Tibial artery (tissue), 4 donors: Measurements from ENCODE around the gene AFF3.

ENCODE experiments used
- DNase-seq, 2 donors: peaks; one replicate each; pipeline ENCODE4 v3.0.0-alpha.2; 2019
- H3K27ac ChIP-seq, 2 donors: fragments of 200-600 bp; sonication (generic) in 1 of 2; 1 replicate in 1 of 2; 2 replicates in 1 of 2; pipeline ENCODE4 v1.5.1; 2018 to 2019; ENCODE audit warnings: mild to moderate bottlenecking in 1 of 2
- H3K27me3 ChIP-seq, 2 donors: fragments of 200-600 bp; sonication (generic) in 1 of 2; one replicate each; pipeline versions ENCODE4 v1.5.1 to v1.6.0; 2016 to 2019
- H3K36me3 ChIP-seq, 3 donors: fragments of 200-600 bp; sonication (generic) in 2 of 3; one replicate each; pipeline ENCODE4 v1.5.1; 2016 to 2019; ENCODE audit warnings: mild to moderate bottlenecking in 2 of 3
- H3K4me1 ChIP-seq, 4 donors: fragments of 200-600 bp; sonication (generic) in 2 of 4; 1 replicate in 3 of 4; 2 replicates in 1 of 4; pipeline ENCODE4 v1.5.1; 2016 to 2019
- H3K4me3 ChIP-seq, 2 donors: fragments of 200-600 bp; sonication (generic) in 1 of 2; 1 replicate in 1 of 2; 2 replicates in 1 of 2; pipeline ENCODE4 v1.5.1; 2018 to 2019; ENCODE audit warnings: mild to moderate bottlenecking in 2 of 2
- H3K9me3 ChIP-seq, 3 donors: fragments of 200-600 bp; sonication (generic) in 1 of 3; one replicate each; pipeline ENCODE4 v1.5.1; 2016 to 2019
- intact Hi-C: fragments of 100-400 bp; cut with DNase I; formaldehyde crosslinking; loops from one replicate; pipeline ENCODE4 v1.15.0; 2023; ENCODE audit warnings: low total_unique reads
- TF ChIP-seq, protein P1 (sequence below), 2 experiments: fragments of 200-600 bp in 1 of 2; fragments of 450-650 bp in 1 of 2; IDR thresholded peaks; one replicate each; pipeline ENCODE4 v1.5.1; 2017 to 2019; ENCODE audit warnings: antibody characterized with exemption in 2 of 2, mild to moderate bottlenecking in 1 of 2, moderate library complexity in 1 of 2

Gene AFF3

DNA sequence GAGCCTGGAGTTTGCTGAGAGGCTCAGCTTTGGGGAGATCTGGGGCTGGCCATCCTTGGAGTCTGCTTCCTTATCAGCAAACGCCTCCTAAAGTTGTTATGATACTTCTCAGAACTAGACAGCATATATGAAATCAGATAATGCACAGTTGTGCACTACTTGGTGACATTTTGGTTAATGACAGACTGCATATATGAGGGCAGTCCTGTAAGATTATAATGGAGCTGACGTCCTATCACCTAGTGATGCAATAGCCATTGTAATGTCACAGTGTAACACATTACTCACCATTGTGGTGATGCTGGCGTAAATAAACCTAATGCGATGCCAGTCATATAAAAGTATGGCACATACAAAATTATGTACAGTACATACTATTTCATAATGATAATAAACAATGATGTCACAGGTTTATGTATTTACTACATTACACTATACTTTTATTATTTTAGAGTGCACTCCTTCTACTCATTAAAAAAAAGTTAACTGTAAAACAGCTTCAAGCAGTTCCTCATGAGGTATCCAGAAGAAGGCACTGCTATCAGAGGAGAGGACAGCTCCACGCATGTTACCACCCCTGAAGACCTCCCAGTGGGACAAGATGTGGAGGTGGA, 354.5 kb downstream of the AFF3 start:
- Histone ChIP-seq H3K27ac (no peak overlapping the region), H3K27me3 (no peaks in the 10 kb centered on the region), H3K4me3 (no peak overlapping the region), H3K9me3 (no peaks in the 10 kb centered on the region), H3K4me1 (no peaks in the 10 kb centered on the region), H3K36me3 (no peaks in the 10 kb centered on the region)
- TF ChIP-seq, protein P1, sequence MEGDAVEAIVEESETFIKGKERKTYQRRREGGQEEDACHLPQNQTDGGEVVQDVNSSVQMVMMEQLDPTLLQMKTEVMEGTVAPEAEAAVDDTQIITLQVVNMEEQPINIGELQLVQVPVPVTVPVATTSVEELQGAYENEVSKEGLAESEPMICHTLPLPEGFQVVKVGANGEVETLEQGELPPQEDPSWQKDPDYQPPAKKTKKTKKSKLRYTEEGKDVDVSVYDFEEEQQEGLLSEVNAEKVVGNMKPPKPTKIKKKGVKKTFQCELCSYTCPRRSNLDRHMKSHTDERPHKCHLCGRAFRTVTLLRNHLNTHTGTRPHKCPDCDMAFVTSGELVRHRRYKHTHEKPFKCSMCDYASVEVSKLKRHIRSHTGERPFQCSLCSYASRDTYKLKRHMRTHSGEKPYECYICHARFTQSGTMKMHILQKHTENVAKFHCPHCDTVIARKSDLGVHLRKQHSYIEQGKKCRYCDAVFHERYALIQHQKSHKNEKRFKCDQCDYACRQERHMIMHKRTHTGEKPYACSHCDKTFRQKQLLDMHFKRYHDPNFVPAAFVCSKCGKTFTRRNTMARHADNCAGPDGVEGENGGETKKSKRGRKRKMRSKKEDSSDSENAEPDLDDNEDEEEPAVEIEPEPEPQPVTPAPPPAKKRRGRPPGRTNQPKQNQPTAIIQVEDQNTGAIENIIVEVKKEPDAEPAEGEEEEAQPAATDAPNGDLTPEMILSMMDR (IDR thresholded peaks at IDR 0.05), result no peak
- intact Hi-C loops, result no loop called here
- no peak for DNase-seq

DNA sequence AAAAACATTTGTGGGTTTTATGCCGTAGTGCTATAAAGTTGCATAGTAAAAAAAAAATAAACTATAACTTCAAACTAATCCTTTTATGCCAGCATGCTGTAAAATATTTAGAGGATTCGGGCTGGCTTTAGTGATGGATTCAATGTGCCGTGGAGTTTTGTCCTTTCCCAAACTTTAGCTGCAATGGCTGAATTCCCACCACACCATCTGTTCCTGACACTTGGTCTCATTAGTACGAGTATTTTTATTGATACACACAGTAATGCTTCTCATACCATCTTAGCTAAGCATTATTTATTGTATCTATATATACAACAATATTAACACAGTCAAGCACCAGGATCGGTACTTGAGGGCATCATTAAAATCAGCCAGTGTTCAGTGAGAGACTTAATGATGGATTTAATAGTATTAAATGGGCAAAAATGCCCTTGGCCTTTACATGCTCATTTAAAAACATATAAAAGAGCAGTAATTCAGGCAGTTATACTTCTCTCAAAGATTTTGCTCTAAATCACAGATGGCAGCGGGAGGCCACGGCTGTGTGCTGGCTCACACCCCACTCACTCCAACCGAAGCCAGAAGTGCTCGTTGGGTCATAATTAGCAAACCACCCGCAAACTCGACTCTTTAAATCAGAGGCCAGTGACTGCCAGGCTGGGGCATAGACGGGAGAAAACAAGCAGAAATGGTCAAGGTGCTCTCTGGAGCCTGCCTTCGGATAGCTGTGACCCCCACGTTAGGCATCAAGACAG, 355.6 kb downstream of the AFF3 start:
- intact Hi-C loops, result no loop called here
- DNase-seq, result no peak
- H3K27me3 ChIP-seq, result no peaks in the 10 kb centered on the region

GRCh38 chr2:99784946-99785345, 357.4 kb downstream of the AFF3 start:
- intact Hi-C loops, result no loop called here
- Histone ChIP-seq H3K4me1 (no peaks in the 10 kb centered on the region), H3K4me3 (no peak overlapping the region), H3K36me3 (no peaks in the 10 kb centered on the region), H3K27me3 (no peaks in the 10 kb centered on the region), H3K27ac (no peak overlapping the region), H3K9me3 (no peaks in the 10 kb centered on the region)
- DNase-seq, result no peak
- TF ChIP-seq, protein P1 (IDR thresholded peaks at IDR 0.05), result no peak

More for the DNA sequence above, 355.6 kb downstream of the AFF3 start:
- Histone ChIP-seq H3K27ac (no peak overlapping the region), H3K9me3 (no peaks in the 10 kb centered on the region), H3K4me3 (no peak overlapping the region), H3K36me3 (no peaks in the 10 kb centered on the region), H3K4me1 (no peaks in the 10 kb centered on the region)
- TF ChIP-seq, protein P1 (IDR thresholded peaks at IDR 0.05), result no peak

DNA sequence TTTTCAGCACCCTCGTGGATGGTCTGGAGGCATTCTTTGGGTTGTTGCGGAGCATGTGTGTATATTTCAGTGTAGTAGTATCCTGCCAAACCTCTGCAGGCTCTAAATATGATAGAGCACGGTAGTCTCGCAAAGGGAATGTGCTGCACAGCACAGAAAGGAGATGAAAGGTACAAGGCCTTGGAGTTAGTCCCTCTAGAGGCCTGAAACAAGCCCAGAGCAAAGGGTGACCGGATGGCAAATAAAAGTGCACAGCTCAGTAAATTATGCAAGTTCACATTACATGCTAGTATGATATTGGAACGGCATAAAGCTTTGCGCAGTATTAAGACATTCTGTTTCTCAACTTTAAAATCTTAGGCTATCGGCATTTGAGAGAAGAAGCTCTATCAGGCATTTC, 358.1 kb downstream of the AFF3 start:
- TF ChIP-seq, protein P1 (IDR thresholded peaks at IDR 0.05), result no peak
- Histone ChIP-seq H3K4me1 (no peaks in the 10 kb centered on the region), H3K9me3 (peaks cover 0 to 2% (median 0%) of the 10 kb centered on the region in 3 donors), H3K27ac (no peak overlapping the region), H3K4me3 (no peak overlapping the region), H3K36me3 (no peaks in the 10 kb centered on the region), H3K27me3 (no peaks in the 10 kb centered on the region)
- intact Hi-C loops, result no loop called here
- no peak for DNase-seq

DNA sequence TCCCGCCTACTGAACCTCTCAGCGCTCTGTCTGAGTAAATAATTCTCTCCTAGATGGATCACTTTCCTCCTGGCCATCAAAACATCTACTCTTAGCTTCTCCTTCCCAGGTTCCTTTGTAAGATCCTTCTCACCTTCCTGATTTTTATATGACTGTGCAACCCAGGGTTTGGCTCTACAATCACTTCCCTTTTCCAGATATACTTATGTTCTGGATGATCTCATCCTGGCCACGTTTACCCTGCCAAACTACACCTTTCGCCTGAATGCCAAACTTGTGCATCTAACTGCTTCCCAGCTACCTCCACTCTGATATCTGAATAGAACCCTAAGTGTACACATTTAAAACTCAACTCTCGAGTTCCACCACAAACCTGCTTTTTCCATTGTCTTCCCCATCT, 362.1 kb downstream of the AFF3 start:
- TF ChIP-seq, protein P1 (IDR thresholded peaks at IDR 0.05), result no peak

More for the DNA sequence above, 362.1 kb downstream of the AFF3 start:
- no peaks in the 10 kb centered on the region for H3K27me3 ChIP-seq
- H3K36me3 ChIP-seq, result no peaks in the 10 kb centered on the region
- H3K4me1 ChIP-seq, result peaks cover 0 to 6% (median 0%) of the 10 kb centered on the region in 4 donors
- no peak overlapping the region for H3K27ac ChIP-seq
- H3K4me3 ChIP-seq, result no peak overlapping the region
- intact Hi-C loops, result no loop called here
- DNase-seq, result no peak
- H3K9me3 ChIP-seq, result peaks cover 0 to 6% (median 5%) of the 10 kb centered on the region in 3 donors
